ENCODE data around the gene GOLGA8A.
A peak's percentile ranks its signal among the peaks of the same experiment; 100 is the strongest.
"Not testable (repeated sequence)": the region's sequence is repeated elsewhere in the genome, so short reads cannot be mapped to it uniquely, and the experiment has no call there.

Gene GOLGA8A
- total RNA-seq = 1.5 to 19.7 (median 11.0) reads per million in 17 experiments

- DNase-seq = peak; percentile 45 to 82 (median 72)
Observed at GRCh38 chr15:34437687-34438086, at the start of gene GOLGA8A. Gene GOLGA8A (minus strand): TSS chr15:34437808. CDS start chr15:34389691, 48,117 bp downstream.

GRCh38 chr15:34483644-34484043 is 46.0 kb upstream of the GOLGA8A start:
- no peak for DNase-seq

GRCh38 chr15:34481370-34481769 is 43.8 kb upstream of the GOLGA8A start:
- no peak for DNase-seq

- DNase-seq = no peak
Observed at GRCh38 chr15:34473840-34474239, 36.2 kb upstream of the GOLGA8A start.

- DNase-seq = no peak
Observed at GRCh38 chr15:34472947-34473346, 35.3 kb upstream of the GOLGA8A start.

- no peak for DNase-seq
Observed at GRCh38 chr15:34470892-34471291, 33.3 kb upstream of the GOLGA8A start.

- no peak for DNase-seq
Observed at GRCh38 chr15:34470091-34470490, 32.5 kb upstream of the GOLGA8A start.

- no peak for DNase-seq
Observed at GRCh38 chr15:34461730-34462129, 24.1 kb upstream of the GOLGA8A start.

- no peak for DNase-seq
Observed at GRCh38 chr15:34460451-34460850, 22.8 kb upstream of the GOLGA8A start.

- DNase-seq = no peak
Observed at GRCh38 chr15:34456658-34457057, 19.1 kb upstream of the GOLGA8A start.

GRCh38 chr15:34442891-34443290 is 5.3 kb upstream of the GOLGA8A start:
- no peak for DNase-seq

GRCh38 chr15:34439878-34440277 is 2.3 kb upstream of the GOLGA8A start:
- DNase-seq = no peak

GRCh38 chr15:34436956-34437442 is 609 bp downstream of the GOLGA8A start:
- DNase-seq = peak; percentile 2 to 45 (median 26)

- peak; percentile 0 to 44 (median 20) for DNase-seq
Observed at GRCh38 chr15:34436126-34436955, 1.3 kb downstream of the GOLGA8A start.

GRCh38 chr15:34435658-34436057 is 1.9 kb downstream of the GOLGA8A start:
- no peak for DNase-seq

GRCh38 chr15:34434627-34435305 is 2.8 kb downstream of the GOLGA8A start:
- no peak for DNase-seq

GRCh38 chr15:34433956-34434626 is 3.5 kb downstream of the GOLGA8A start:
- DNase-seq = not testable (repeated sequence)

GRCh38 chr15:34430642-34431041 is 7.0 kb downstream of the GOLGA8A start:
- not testable (repeated sequence) for DNase-seq

- DNase-seq = not testable (repeated sequence)
Observed at GRCh38 chr15:34423425-34424090, 14.1 kb downstream of the GOLGA8A start.

GRCh38 chr15:34420953-34421352 is 16.7 kb downstream of the GOLGA8A start:
- DNase-seq = not testable (repeated sequence)

GRCh38 chr15:34418435-34418834 is 19.2 kb downstream of the GOLGA8A start:
- not testable (repeated sequence) for DNase-seq

- DNase-seq = not testable (repeated sequence)
Observed at GRCh38 chr15:34409511-34409910, 28.1 kb downstream of the GOLGA8A start.

Measured in suppressor macrophage (primary cell).